ENCODE results near the gene HDLBP. TPM values are rescaled to one million over a fixed set of nuclear protein-coding genes. Genes with fewer than 3 reads are reported as not detected.

Gene HDLBP
- total and polyA plus RNA-seq, 10 donors: 46.1 to 333 (median 244) TPM

DNA sequence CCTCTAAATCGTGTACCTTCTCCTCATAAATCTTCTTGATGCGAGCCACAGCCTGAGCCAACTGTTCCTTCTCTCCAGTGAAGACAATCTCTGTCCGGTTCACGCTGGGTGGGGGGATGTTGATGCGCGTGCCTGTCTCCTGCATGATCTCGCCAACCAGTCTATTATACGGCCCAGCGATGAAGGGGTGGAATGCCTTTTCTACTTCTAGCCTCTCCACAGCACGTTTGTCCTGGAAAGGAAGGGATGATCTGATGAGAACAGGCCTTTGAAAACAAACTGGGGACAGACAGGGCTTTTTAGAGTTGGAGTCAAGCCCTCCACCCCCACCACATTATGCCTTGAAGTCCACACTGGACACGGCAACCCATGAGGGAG is 59.3 kb downstream of the HDLBP start:
- DNase-seq: no peak
- Histone ChIP-seq H3K9me3 (no peaks in the 10 kb centered on the region), H3K27me3 (replicated peaks in 1 of 7) (no peaks in the 10 kb centered on the region), H3K36me3 (peaks cover 0 to 100% (median 84%) of the 10 kb centered on the region in 6 donors), H3K27ac (no peak overlapping the region), H3K4me3 (no peak overlapping the region), H3K4me1 (peaks cover 0 to 26% (median 2%) of the 10 kb centered on the region in 6 donors)
- intact Hi-C loops (cut with DNase I; ENCODE audit: low total_unique reads): no loop called here
- 89 to 96% (median 93%) methylated on average over 11 of the region's 11 CpGs for WGBS, 5 donors
- TF ChIP-seq POLR2A (IDR thresholded peaks at IDR 0.05) (no peak), POLR2AphosphoS5 (IDR thresholded peaks at IDR 0.05) (no peak)
- TF ChIP-seq, protein P1, sequence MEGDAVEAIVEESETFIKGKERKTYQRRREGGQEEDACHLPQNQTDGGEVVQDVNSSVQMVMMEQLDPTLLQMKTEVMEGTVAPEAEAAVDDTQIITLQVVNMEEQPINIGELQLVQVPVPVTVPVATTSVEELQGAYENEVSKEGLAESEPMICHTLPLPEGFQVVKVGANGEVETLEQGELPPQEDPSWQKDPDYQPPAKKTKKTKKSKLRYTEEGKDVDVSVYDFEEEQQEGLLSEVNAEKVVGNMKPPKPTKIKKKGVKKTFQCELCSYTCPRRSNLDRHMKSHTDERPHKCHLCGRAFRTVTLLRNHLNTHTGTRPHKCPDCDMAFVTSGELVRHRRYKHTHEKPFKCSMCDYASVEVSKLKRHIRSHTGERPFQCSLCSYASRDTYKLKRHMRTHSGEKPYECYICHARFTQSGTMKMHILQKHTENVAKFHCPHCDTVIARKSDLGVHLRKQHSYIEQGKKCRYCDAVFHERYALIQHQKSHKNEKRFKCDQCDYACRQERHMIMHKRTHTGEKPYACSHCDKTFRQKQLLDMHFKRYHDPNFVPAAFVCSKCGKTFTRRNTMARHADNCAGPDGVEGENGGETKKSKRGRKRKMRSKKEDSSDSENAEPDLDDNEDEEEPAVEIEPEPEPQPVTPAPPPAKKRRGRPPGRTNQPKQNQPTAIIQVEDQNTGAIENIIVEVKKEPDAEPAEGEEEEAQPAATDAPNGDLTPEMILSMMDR (IDR thresholded peaks at IDR 0.05 in 8 of 11, conservative IDR thresholded peaks at IDR 0.05 in 3 of 11): no peak

DNA sequence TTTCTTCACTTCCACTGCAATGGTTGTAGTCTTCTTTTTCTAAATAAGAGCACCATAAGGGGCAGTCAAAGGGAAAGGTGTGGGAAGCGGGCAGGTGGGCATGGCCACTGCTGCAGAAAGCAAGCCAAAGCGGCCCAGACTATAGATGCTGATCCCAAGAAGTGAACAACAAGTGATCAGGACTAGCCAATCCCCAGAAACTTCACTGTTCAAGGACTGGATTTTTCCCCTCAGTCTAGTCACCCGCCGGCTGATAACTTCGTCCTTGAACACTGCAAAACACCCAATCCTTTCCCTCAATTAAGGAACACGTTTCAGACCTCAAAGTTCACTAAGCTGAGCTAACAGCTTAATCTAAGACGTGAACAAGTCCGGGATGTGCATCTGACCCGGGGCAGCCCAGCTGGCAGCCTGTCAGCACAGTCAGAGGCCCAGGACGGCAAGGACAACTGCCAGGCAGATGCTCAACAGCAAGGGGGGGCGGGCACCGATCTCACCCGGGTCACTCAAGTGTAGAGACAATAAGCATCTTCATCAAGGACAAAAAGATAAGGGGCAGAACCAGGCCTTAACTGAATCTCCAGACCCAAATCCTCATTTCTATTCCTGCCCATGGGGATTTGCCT is 59.8 kb downstream of the HDLBP start:
- Histone ChIP-seq H3K27me3 (replicated peaks in 1 of 7) (no peaks in the 10 kb centered on the region), H3K27ac (no peak overlapping the region), H3K4me3 (no peak overlapping the region), H3K9me3 (no peaks in the 10 kb centered on the region), H3K36me3 (peaks cover 0 to 100% (median 84%) of the 10 kb centered on the region in 6 donors), H3K4me1 (peaks cover 0 to 26% (median 2%) of the 10 kb centered on the region in 6 donors)
- intact Hi-C loops (cut with DNase I; ENCODE audit: low total_unique reads): no loop called here
- WGBS, 5 donors: 78 to 91% (median 89%) methylated on average over 13 of the region's 13 CpGs
- peak in 1 of 3 donors; percentile 14 for TF ChIP-seq POLR2AphosphoS5 (IDR thresholded peaks at IDR 0.05)
- TF ChIP-seq POLR2A (IDR thresholded peaks at IDR 0.05): no peak
- TF ChIP-seq, protein P1 (IDR thresholded peaks at IDR 0.05 in 8 of 11, conservative IDR thresholded peaks at IDR 0.05 in 3 of 11): no peak
- DNase-seq: no peak

DNA sequence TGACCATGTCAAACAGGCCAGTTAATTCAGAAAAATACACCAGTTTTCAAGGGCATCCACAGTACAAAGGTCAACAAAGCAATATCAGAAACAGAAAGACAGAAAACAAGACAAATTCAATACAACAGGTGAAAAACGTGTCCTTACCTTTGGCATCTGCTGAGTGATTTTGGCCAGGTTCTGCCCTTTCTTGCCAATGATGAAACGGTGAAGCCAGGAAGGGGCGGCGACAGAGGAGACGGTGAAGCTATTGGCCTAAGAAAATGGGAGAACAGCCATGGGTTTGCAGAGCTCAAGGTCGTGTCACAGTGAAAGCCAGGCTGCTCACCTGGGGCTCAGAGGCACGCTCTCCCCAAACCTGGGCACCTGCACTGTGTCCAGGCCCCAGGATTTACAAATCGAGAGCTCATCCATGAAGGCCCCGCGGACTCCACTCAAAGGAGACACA is 60.5 kb downstream of the HDLBP start:
- Histone ChIP-seq H3K36me3 (peaks cover 0 to 100% (median 87%) of the 10 kb centered on the region in 6 donors), H3K4me3 (no peak overlapping the region), H3K4me1 (peaks cover 0 to 24% (median 2%) of the 10 kb centered on the region in 6 donors), H3K9me3 (no peaks in the 10 kb centered on the region), H3K27me3 (replicated peaks in 1 of 7) (no peaks in the 10 kb centered on the region), H3K27ac (no peak overlapping the region)
- intact Hi-C loops (cut with DNase I; ENCODE audit: low total_unique reads): no loop called here
- no peak for TF ChIP-seq POLR2A (IDR thresholded peaks at IDR 0.05)
- TF ChIP-seq, protein P1 (IDR thresholded peaks at IDR 0.05 in 8 of 11, conservative IDR thresholded peaks at IDR 0.05 in 3 of 11): no peak
- no peak for TF ChIP-seq POLR2AphosphoS5 (IDR thresholded peaks at IDR 0.05)
- WGBS, 5 donors: 93 to 97% (median 94%) methylated on average over 10 of the region's 10 CpGs
- DNase-seq: no peak

DNA sequence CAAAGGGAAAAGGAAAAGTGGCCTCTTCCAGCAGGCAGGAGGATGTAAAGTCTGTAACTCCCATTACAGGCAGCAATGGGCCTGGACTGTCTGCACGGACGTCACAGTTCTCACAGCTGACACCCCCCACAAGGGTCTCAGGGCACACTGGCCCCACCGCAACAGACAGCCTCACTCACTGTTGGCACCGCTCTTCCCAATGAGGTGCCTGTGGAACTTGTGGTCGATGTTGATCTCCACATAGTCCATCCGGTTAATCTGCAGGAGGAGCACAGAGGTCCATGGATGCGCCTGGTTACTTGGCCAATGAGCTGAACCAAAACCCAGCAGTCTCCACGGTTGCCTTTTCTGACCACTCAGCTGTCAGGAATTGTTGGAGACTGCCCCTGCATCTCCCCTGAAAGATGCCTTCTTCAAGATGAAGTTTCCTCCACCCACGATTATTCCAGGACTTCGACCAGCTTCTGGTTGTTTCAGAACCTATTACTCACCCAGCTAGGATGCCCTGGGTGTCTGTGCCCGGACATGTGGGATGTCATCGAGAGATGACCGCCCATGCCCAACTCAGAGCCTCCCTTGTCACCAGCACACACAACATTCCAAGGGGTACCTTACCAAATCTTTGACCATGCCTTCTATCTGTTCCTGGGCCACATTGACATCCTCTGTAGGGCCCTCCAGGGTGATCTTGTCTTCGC is 62.5 kb downstream of the HDLBP start:
- TF ChIP-seq POLR2AphosphoS5 (IDR thresholded peaks at IDR 0.05): peak in 1 of 3 donors; percentile 8
- TF ChIP-seq, protein P1 (IDR thresholded peaks at IDR 0.05 in 8 of 11, conservative IDR thresholded peaks at IDR 0.05 in 3 of 11): no peak
- no peaks in the 10 kb centered on the region for H3K9me3 ChIP-seq
- no peak overlapping the region for H3K27ac ChIP-seq
- H3K4me3 ChIP-seq: no peak overlapping the region
- no peak for DNase-seq
- intact Hi-C loops (cut with DNase I; ENCODE audit: low total_unique reads): no loop called here
- peaks cover 0 to 7% (median 0%) of the 10 kb centered on the region in 6 donors for H3K4me1 ChIP-seq
- 94 to 97% (median 95%) methylated on average over 10 to 14 of the region's 14 CpGs for WGBS, 5 donors
- H3K27me3 ChIP-seq (replicated peaks in 1 of 7): no peaks in the 10 kb centered on the region
- H3K36me3 ChIP-seq: peaks cover 3 to 100% (median 96%) of the 10 kb centered on the region in 6 donors

Data from spleen (tissue), 11 donors.